K562 (cell line): Measurements from ENCODE around the gene APOM. TPM values are rescaled to one million over a fixed set of nuclear protein-coding genes. Genes with fewer than 3 reads are reported as not detected.
A peak's percentile ranks its signal among the peaks of the same experiment; 100 is the strongest.

ENCODE experiments used
- CBX1 ChIP-seq: sonication (generic); IDR thresholded peaks from 2 replicates; pipeline ENCODE4 v1.6.1; 2016; ENCODE audit warnings: antibody characterized with exemption, low read depth, mild to moderate bottlenecking
- FOXK1 ChIP-seq: sonication (generic); formaldehyde crosslinking; IDR thresholded peaks from 2 replicates; pipeline ENCODE4 v1.8.0; 2022; ENCODE audit warnings: missing genetic modification reagents, mild to moderate bottlenecking, borderline replicate concordance
- FOXO4 ChIP-seq: fragments of 450-650 bp; formaldehyde crosslinking; IDR thresholded peaks from 2 replicates; pipeline ENCODE4 v1.4.0; 2020; ENCODE audit warnings: mild to moderate bottlenecking, moderate library complexity
- FOXP1 ChIP-seq: sonication (generic); formaldehyde crosslinking; IDR thresholded peaks from 2 replicates; pipeline ENCODE4 v1.8.0; 2022; ENCODE audit warnings: mild to moderate bottlenecking, missing genetic modification reagents
- HDAC3 ChIP-seq: fragments of 450-650 bp; IDR thresholded peaks from 2 replicates; pipeline ENCODE4 v1.6.1; 2018; ENCODE audit warnings: borderline replicate concordance, mild to moderate bottlenecking, moderate library complexity; ENCODE audit not compliant: partially characterized antibody
- JUN ChIP-seq, 2 experiments: sonication (generic) in 1 of 2; formaldehyde crosslinking in 1 of 2; IDR thresholded peaks; 2 replicates each; pipeline versions ENCODE4 v1.6.1 to v1.8.0; 2012 to 2022; ENCODE audit warnings: borderline replicate concordance in 2 of 2, mild to moderate bottlenecking in 2 of 2, improper control_type of control experiment in 1 of 2, low read depth in 1 of 2, low read length in 1 of 2, missing genetic modification reagents in 1 of 2
- KAT2B ChIP-seq: IDR thresholded peaks from one replicate; pipeline ENCODE4 v1.6.1; 2012; ENCODE audit warnings: low read depth, mild to moderate bottlenecking, control low read depth, inconsistent platforms, low read length, moderate library complexity
- NR4A1 ChIP-seq, 2 experiments: fragments of 250-450 bp in 1 of 2; fragments of 450-650 bp in 1 of 2; sonication (Bioruptor Pico) in 1 of 2; IDR thresholded peaks; 2 replicates each; pipeline versions ENCODE4 v1.4.0 to v1.6.1; 2016 to 2020; ENCODE audit warnings: mild to moderate bottlenecking in 2 of 2, missing compliant biosample characterization in 1 of 2, missing genetic modification characterization in 1 of 2, moderate library complexity in 1 of 2
- THRAP3 ChIP-seq: fragments of 450-650 bp; IDR thresholded peaks from 2 replicates; pipeline ENCODE4 v1.6.1; 2016; ENCODE audit warnings: mild to moderate bottlenecking, inconsistent platforms, borderline replicate concordance
- TRIM24 ChIP-seq, 2 experiments: fragments of 450-650 bp; IDR thresholded peaks; 2 replicates each; pipeline ENCODE4 v1.6.1; 2016
- ZEB2 ChIP-seq: fragments of 450-650 bp; IDR thresholded peaks from 2 replicates; pipeline ENCODE4 v1.6.1; 2016
- ZNF76 ChIP-seq: fragments of 250-450 bp; sonication (Bioruptor Pico); IDR thresholded peaks from 2 replicates; pipeline ENCODE4 v1.4.0; 2020; ENCODE audit warnings: mild to moderate bottlenecking, moderate library complexity, borderline replicate concordance
- ZSCAN32 ChIP-seq: fragments of 450-650 bp; formaldehyde crosslinking; IDR thresholded peaks from 2 replicates; pipeline ENCODE4 v1.4.0; 2020; ENCODE audit warnings: mild to moderate bottlenecking, moderate library complexity
- polyA plus RNA-seq, 8 experiments: library from polyadenylated mRNA; depleted of rRNA in 4 of 8; stranded (reverse) in 5 of 8; unstranded in 3 of 8; fragments of >200 nt; fragmentation: Nextera tagmentation in 2 of 8; fragmentation: Illumina TruSeq in 1 of 8; extraction: Ambion mirVana in 2 of 8; extraction: Trizol in 1 of 8; gene quantifications; 2 replicates each; pipeline versions ENCODE4 v1.2.1 to v1.2.3, GENCODE V29; 2011 to 2014; ENCODE audit warnings: inconsistent platforms in 1 of 8, missing spikeins in 1 of 8
- total RNA-seq, 7 experiments: library from RNA; depleted of rRNA in 6 of 7; stranded (reverse); fragments of >200 nt in 6 of 7; fragmentation: Illumina TruSeq in 2 of 7; extraction: Trizol in 2 of 7; gene quantifications; 2 replicates each; pipeline versions ENCODE4 v1.2.1 to v1.2.3, GENCODE V29; 2011 to 2021; ENCODE audit warnings: low replicate concordance in 1 of 7
- TF ChIP-seq, protein P1 (sequence below): fragments of 250-450 bp; sonication (Bioruptor Pico); IDR thresholded peaks from 2 replicates; pipeline ENCODE4 v1.4.0; 2020; ENCODE audit warnings: mild to moderate bottlenecking
- TF ChIP-seq, protein P2 (sequence below): fragments of 450-650 bp; formaldehyde crosslinking; IDR thresholded peaks from 2 replicates; pipeline ENCODE4 v1.4.0; 2022; ENCODE audit warnings: mild to moderate bottlenecking, moderate library complexity
- TF ChIP-seq, protein P3 (sequence below): fragments of 450-650 bp; IDR thresholded peaks from 2 replicates; pipeline ENCODE4 v1.6.1; 2016; ENCODE audit warnings: borderline replicate concordance

APOM gene
- total and polyA plus RNA-seq, 9 of the 15 experiments (the other 6 are each of a cell fraction or from before 2014, with no cell fraction given), result 5.7 to 24.3 (median 10.4) TPM

- no peak for TF ChIP-seq THRAP3
- TF ChIP-seq JUN (IDR thresholded peaks at IDR 0.05; ENCODE audit: borderline replicate concordance, low read depth, low read length), result peak; percentile 51; the same call in 1 of the 2 replicates
- no peak for TF ChIP-seq JUN (CRISPR knock-in tag; IDR thresholded peaks at IDR 0.05; ENCODE audit: borderline replicate concordance)
- no peak for TF ChIP-seq HDAC3
- no peak for TF ChIP-seq FOXP1 (CRISPR knock-in tag)
- TF ChIP-seq, protein P1, sequence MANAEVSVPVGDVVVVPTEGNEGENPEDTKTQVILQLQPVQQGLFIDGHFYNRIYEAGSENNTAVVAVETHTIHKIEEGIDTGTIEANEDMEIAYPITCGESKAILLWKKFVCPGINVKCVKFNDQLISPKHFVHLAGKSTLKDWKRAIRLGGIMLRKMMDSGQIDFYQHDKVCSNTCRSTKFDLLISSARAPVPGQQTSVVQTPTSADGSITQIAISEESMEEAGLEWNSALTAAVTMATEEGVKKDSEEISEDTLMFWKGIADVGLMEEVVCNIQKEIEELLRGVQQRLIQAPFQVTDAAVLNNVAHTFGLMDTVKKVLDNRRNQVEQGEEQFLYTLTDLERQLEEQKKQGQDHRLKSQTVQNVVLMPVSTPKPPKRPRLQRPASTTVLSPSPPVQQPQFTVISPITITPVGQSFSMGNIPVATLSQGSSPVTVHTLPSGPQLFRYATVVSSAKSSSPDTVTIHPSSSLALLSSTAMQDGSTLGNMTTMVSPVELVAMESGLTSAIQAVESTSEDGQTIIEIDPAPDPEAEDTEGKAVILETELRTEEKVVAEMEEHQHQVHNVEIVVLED, result peak; percentile 77
- TF ChIP-seq CBX1, result no peak
- peak; percentile 65 for TF ChIP-seq ZSCAN32
- TF ChIP-seq TRIM24 (IDR thresholded peaks at IDR 0.05), result 0 out of 4 replicates have a peak, but pooled peaks of 1 of the 2 experiments have one; percentile 7
- TF ChIP-seq NR4A1 (CRISPR knock-in tag; IDR thresholded peaks at IDR 0.05), result peak; percentile 55; the same call in 1 of the 2 replicates
- TF ChIP-seq NR4A1 (tag; IDR thresholded peaks at IDR 0.05), result no peak
- peak; percentile 69; the same call in 1 of the 2 replicates for TF ChIP-seq FOXO4 (CRISPR knock-in tag)
- TF ChIP-seq FOXK1, result peak; percentile 78; the same call in 1 of the 2 replicates
- TF ChIP-seq, protein P2, sequence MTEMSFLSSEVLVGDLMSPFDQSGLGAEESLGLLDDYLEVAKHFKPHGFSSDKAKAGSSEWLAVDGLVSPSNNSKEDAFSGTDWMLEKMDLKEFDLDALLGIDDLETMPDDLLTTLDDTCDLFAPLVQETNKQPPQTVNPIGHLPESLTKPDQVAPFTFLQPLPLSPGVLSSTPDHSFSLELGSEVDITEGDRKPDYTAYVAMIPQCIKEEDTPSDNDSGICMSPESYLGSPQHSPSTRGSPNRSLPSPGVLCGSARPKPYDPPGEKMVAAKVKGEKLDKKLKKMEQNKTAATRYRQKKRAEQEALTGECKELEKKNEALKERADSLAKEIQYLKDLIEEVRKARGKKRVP, result peak; percentile 39; the same call in 1 of the 2 replicates
- TF ChIP-seq ZNF76, result peak; percentile 31; the same call in 1 of the 2 replicates
- no peak for TF ChIP-seq ZEB2
- TF ChIP-seq, protein P3, sequence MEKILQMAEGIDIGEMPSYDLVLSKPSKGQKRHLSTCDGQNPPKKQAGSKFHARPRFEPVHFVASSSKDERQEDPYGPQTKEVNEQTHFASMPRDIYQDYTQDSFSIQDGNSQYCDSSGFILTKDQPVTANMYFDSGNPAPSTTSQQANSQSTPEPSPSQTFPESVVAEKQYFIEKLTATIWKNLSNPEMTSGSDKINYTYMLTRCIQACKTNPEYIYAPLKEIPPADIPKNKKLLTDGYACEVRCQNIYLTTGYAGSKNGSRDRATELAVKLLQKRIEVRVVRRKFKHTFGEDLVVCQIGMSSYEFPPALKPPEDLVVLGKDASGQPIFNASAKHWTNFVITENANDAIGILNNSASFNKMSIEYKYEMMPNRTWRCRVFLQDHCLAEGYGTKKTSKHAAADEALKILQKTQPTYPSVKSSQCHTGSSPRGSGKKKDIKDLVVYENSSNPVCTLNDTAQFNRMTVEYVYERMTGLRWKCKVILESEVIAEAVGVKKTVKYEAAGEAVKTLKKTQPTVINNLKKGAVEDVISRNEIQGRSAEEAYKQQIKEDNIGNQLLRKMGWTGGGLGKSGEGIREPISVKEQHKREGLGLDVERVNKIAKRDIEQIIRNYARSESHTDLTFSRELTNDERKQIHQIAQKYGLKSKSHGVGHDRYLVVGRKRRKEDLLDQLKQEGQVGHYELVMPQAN, result peak; percentile 97
- TF ChIP-seq KAT2B, result peak; percentile 61
These were observed 10.0 kb downstream of the APOM start, which contains the start of gene CSNK2B (continued) for GRCh38 chr6:31665501-31666336.
